ENCODE measurements around the gene GH1. TPM values are rescaled to one million over a fixed set of nuclear protein-coding genes. Genes with fewer than 3 reads are reported as not detected.
"Not testable (repeated sequence)": the region's sequence is repeated elsewhere in the genome, so short reads cannot be mapped to it uniquely, and the experiment has no call there.

The GH1 gene
- total RNA-seq, 1 donor from 2014 or later = not detected

- H3K4me3 Mint-ChIP-seq (ENCODE audit: unreplicated experiment) = no peak overlapping the region
- no peak overlapping the region for H3K27ac Mint-ChIP-seq (ENCODE audit: unreplicated experiment)
Observed at GRCh38 chr17:63927464-63928171, 9.0 kb upstream of the GH1 start.

DNA sequence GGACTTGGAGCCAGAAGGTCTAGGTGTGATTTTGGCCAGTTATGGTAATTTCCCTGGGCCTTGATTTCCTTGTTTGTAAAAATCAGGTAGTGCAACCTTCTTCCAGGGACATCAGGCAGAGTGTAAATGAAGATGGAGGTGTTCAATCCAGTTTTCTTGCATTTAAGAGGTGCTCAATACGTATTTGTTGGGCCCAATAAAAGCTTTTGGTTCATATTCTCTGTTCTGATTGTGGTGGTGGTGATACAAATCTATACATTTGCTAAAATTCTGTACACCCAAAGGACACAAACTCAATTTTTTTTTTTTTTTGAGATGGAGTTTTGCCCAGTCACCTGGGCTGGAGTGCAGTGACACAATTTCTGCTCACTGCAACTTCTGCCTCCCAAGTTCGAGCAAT is 7.5 kb upstream of the GH1 start:
- peaks cover 5% of the 10 kb centered on the region for H3K4me1 Mint-ChIP-seq (ENCODE audit: unreplicated experiment)
- peaks cover 4% of the 10 kb centered on the region for H3K27me3 Mint-ChIP-seq (ENCODE audit: unreplicated experiment)
- H3K36me3 Mint-ChIP-seq (ENCODE audit: low read depth, unreplicated experiment) = no peaks in the 10 kb centered on the region
- H3K4me3 Mint-ChIP-seq (ENCODE audit: unreplicated experiment) = no peak overlapping the region
- no peak overlapping the region for H3K27ac Mint-ChIP-seq (ENCODE audit: unreplicated experiment)
- no peaks in the 10 kb centered on the region for H3K9me3 Mint-ChIP-seq (ENCODE audit: unreplicated experiment)
- no peak for DNase-seq (ENCODE audit: low spot score)
- TF ChIP-seq, protein P1, sequence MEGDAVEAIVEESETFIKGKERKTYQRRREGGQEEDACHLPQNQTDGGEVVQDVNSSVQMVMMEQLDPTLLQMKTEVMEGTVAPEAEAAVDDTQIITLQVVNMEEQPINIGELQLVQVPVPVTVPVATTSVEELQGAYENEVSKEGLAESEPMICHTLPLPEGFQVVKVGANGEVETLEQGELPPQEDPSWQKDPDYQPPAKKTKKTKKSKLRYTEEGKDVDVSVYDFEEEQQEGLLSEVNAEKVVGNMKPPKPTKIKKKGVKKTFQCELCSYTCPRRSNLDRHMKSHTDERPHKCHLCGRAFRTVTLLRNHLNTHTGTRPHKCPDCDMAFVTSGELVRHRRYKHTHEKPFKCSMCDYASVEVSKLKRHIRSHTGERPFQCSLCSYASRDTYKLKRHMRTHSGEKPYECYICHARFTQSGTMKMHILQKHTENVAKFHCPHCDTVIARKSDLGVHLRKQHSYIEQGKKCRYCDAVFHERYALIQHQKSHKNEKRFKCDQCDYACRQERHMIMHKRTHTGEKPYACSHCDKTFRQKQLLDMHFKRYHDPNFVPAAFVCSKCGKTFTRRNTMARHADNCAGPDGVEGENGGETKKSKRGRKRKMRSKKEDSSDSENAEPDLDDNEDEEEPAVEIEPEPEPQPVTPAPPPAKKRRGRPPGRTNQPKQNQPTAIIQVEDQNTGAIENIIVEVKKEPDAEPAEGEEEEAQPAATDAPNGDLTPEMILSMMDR (IDR thresholded peaks at IDR 0.05; ENCODE audit: unreplicated experiment) = no peak

More at GRCh38 chr17:63927464-63928171, 9.0 kb upstream of the GH1 start:
- H3K9me3 Mint-ChIP-seq (ENCODE audit: unreplicated experiment) = no peaks in the 10 kb centered on the region
- H3K27me3 Mint-ChIP-seq (ENCODE audit: unreplicated experiment) = peaks cover 6% of the 10 kb centered on the region
- no peak for DNase-seq (ENCODE audit: low spot score)
- H3K36me3 Mint-ChIP-seq (ENCODE audit: low read depth, unreplicated experiment) = no peaks in the 10 kb centered on the region
- peaks cover 5% of the 10 kb centered on the region for H3K4me1 Mint-ChIP-seq (ENCODE audit: unreplicated experiment)
- TF ChIP-seq, protein P1 (IDR thresholded peaks at IDR 0.05; ENCODE audit: unreplicated experiment) = no peak

DNA sequence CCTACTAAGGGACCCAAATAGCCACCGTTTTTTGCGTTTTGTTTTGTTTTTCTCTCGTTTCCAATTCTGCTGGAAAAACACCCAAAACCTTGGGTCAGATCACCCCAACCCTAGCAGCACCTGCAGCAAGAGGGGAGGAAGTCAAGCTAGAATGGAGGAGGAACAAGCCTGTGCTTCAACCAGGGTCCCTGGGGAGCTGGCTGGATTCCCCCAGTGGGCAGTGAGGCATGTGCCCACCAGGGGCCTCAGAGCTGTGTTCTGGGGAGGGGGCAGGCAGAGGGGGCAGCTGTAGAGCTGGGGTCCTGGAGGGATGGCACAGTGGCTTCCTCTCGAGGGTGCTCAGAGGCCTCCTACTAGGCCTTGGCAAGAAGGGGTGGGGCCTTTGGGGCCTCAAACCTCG is 7.0 kb upstream of the GH1 start:
- Mint-ChIP-seq H3K27ac (ENCODE audit: unreplicated experiment) (no peak overlapping the region), H3K27me3 (ENCODE audit: unreplicated experiment) (peaks cover 4% of the 10 kb centered on the region), H3K9me3 (ENCODE audit: unreplicated experiment) (no peaks in the 10 kb centered on the region), H3K36me3 (ENCODE audit: low read depth, unreplicated experiment) (no peaks in the 10 kb centered on the region), H3K4me3 (ENCODE audit: unreplicated experiment) (no peak overlapping the region), H3K4me1 (ENCODE audit: unreplicated experiment) (peaks cover 1% of the 10 kb centered on the region)
- TF ChIP-seq, protein P1 (IDR thresholded peaks at IDR 0.05; ENCODE audit: unreplicated experiment) = no peak
- no peak for DNase-seq (ENCODE audit: low spot score)

DNA sequence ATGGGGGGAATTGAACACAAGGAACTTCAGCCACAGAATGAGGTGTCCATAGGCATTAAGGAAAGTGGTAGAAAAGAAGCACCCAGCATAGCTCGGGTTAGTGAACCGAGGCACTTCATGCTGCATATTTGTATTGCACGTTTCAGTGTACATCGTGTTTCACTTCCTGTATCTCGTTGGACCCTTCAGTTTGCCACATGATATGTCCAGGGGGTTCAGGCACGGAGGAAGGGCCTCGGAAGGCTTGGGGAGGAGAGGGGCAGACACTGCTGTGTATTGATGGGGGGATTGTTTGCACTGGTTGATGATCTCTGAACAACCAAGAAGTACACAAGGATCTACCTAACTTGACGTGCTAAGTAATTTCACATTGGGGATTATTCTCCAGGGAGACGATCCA is 3.8 kb upstream of the GH1 start:
- not testable (repeated sequence) for H3K4me3 Mint-ChIP-seq (ENCODE audit: unreplicated experiment); H3K4me1 Mint-ChIP-seq (ENCODE audit: unreplicated experiment); H3K27ac Mint-ChIP-seq (ENCODE audit: unreplicated experiment); H3K9me3 Mint-ChIP-seq (ENCODE audit: unreplicated experiment); DNase-seq (ENCODE audit: low spot score); H3K36me3 Mint-ChIP-seq (ENCODE audit: low read depth, unreplicated experiment); H3K27me3 Mint-ChIP-seq (ENCODE audit: unreplicated experiment)

DNA sequence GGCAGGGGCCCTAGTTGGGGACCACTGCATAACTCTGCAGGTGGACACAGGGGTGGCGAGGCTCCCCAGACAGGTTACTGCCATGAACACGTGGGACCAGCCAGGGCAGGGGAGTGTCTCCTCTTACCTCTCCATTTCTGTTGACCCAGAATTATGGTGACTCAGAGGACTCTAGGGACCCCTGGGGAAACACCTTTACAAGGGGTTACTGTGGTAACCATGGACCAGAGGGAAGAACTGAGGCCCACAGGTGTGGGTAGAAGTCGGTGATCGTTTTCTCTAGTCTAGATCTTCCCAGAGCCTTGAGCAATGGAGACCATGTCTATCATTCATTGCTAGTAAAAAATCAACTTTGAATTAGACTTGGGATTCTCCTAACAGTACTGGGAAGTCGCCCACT is 2.1 kb upstream of the GH1 start:
- H3K4me1 Mint-ChIP-seq (ENCODE audit: unreplicated experiment); H3K4me3 Mint-ChIP-seq (ENCODE audit: unreplicated experiment); H3K9me3 Mint-ChIP-seq (ENCODE audit: unreplicated experiment); H3K36me3 Mint-ChIP-seq (ENCODE audit: low read depth, unreplicated experiment); H3K27ac Mint-ChIP-seq (ENCODE audit: unreplicated experiment); DNase-seq (ENCODE audit: low spot score); H3K27me3 Mint-ChIP-seq (ENCODE audit: unreplicated experiment): not testable (repeated sequence)

DNA sequence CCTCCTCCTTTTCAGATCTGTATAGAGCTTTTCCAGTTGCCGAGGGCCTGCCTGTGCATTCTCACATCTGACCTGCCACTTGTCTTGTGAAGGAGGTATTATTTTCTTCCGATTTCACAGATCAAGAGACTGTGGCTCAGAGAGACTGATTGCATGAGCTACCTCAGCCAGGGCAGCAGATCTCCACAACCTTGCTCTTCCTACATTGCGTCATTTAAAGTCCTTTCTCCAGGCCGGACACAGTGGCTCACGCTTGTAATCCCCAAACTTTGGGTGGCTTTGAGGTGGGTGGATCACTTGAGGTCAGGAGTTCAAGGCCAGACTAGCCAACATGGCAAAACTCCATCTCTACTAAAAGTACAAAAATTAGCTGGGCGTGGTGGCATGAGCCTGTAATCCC is 1.4 kb upstream of the GH1 start:
- not testable (repeated sequence) for H3K27ac Mint-ChIP-seq (ENCODE audit: unreplicated experiment); H3K36me3 Mint-ChIP-seq (ENCODE audit: low read depth, unreplicated experiment); H3K9me3 Mint-ChIP-seq (ENCODE audit: unreplicated experiment); H3K27me3 Mint-ChIP-seq (ENCODE audit: unreplicated experiment); DNase-seq (ENCODE audit: low spot score); H3K4me1 Mint-ChIP-seq (ENCODE audit: unreplicated experiment); H3K4me3 Mint-ChIP-seq (ENCODE audit: unreplicated experiment)

Measured in endothelial cell (in vitro differentiated cells).